ENCODE results near the gene CPLX3. TPM values are rescaled to one million over a fixed set of nuclear protein-coding genes. Genes with fewer than 3 reads are reported as not detected.
"Not testable (repeated sequence)": the region's sequence is repeated elsewhere in the genome, so short reads cannot be mapped to it uniquely, and the experiment has no call there.

Gene CPLX3
- polyA plus RNA-seq, 1 experiment, result not detected

DNA sequence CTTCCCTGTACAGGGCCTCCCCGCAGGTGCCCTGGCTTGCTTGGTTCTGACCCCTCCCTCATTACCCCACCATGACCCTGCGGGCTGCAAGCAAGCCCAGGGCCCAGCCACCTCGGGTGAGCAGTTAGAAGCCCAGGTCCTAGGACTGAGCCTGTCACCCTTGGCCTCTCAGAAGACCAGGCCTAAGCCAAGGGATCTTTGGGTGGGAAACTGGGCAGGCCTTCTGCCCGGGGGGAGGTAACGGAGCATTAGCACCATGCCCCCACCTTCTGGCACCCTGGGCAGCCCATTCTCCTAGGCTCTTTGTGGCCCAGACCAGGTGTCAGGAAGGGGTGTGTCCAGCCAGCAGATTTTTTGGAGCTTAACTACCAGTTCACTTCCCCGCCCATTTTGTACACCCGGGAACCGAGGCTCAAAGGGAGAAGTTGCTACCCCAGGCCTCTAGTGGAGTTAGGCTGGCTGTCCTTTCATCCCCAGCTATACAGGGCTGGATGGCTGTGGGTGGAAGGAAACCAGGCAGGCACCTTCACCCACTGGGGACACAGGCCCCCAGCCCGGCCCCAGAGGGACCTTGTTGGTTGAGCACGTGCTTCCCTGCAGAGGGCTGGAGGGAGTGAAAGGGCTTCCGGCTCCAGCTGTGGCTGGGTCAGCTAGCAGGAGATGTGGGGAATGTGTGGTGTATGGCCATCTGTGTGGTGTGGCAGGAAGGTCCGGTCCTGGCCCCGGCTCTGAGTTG, 43.2 kb upstream of the CPLX3 start:
- H3K4me3 ChIP-seq (ENCODE audit: low read depth, low read length), result peak overlapping the region; percentile 90
- H3K27me3 ChIP-seq (ENCODE audit: control insufficient read depth, insufficient read depth, low read length), result no peaks in the 10 kb centered on the region
- H3K9me3 ChIP-seq (ENCODE audit: control insufficient read depth, insufficient read depth, low read length), result no peaks in the 10 kb centered on the region
- H3K27ac ChIP-seq (ENCODE audit: low read depth, low read length), result no peak overlapping the region
- TF ChIP-seq, protein P1, sequence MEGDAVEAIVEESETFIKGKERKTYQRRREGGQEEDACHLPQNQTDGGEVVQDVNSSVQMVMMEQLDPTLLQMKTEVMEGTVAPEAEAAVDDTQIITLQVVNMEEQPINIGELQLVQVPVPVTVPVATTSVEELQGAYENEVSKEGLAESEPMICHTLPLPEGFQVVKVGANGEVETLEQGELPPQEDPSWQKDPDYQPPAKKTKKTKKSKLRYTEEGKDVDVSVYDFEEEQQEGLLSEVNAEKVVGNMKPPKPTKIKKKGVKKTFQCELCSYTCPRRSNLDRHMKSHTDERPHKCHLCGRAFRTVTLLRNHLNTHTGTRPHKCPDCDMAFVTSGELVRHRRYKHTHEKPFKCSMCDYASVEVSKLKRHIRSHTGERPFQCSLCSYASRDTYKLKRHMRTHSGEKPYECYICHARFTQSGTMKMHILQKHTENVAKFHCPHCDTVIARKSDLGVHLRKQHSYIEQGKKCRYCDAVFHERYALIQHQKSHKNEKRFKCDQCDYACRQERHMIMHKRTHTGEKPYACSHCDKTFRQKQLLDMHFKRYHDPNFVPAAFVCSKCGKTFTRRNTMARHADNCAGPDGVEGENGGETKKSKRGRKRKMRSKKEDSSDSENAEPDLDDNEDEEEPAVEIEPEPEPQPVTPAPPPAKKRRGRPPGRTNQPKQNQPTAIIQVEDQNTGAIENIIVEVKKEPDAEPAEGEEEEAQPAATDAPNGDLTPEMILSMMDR (IDR thresholded peaks at IDR 0.05; ENCODE audit: low read depth, low read length), result no peak
- CTCF ChIA-PET, result interaction anchor here (1.8 to 2.9 kb wide), 4 partner anchors 11 to 148 kb away, joined by 5 to 11 read pairs (median 9); no protein-coding TSS in a partner anchor
- no peak for DNase-seq (ENCODE audit: low read depth, low spot score)
- POLR2A ChIA-PET, result interaction anchor here (0.5 to 1.4 kb wide), 2 partner anchors 11 to 17 kb away, joined by 3 read pairs; no protein-coding TSS in a partner anchor

DNA sequence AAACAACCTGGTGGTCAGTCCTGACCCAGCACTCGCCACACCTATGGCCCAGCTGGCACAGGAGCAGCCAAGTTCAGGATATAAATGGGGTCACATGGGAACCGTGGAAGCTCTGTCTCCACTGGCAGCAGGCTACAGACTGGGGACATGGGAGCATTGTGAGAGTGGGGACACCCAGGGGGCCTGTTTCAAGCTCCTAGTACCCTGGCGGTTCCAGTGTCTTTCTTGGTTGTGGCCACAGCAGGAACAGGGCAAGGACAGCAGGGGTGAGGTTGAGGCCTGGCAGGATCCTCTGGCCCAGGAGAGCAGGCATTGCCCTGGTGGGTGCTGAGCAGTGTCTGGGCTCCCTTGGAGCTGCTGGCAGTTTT, 42.6 kb upstream of the CPLX3 start:
- H3K27ac ChIP-seq (ENCODE audit: low read depth, low read length), result no peak overlapping the region
- TF ChIP-seq, protein P1 (IDR thresholded peaks at IDR 0.05; ENCODE audit: low read depth, low read length), result no peak
- ChIA-PET CTCF (interaction anchor here (1.0 to 2.9 kb wide), 5 partner anchors 12 to 149 kb away, joined by 4 to 11 read pairs (median 8); no protein-coding TSS in a partner anchor), POLR2A (interaction anchor here (0.5 to 1.4 kb wide), 2 partner anchors 10 to 17 kb away, joined by 3 read pairs; no protein-coding TSS in a partner anchor)
- no peak for DNase-seq (ENCODE audit: low read depth, low spot score)
- H3K27me3 ChIP-seq (ENCODE audit: control insufficient read depth, insufficient read depth, low read length), result no peaks in the 10 kb centered on the region
- no peaks in the 10 kb centered on the region for H3K9me3 ChIP-seq (ENCODE audit: control insufficient read depth, insufficient read depth, low read length)
- H3K4me3 ChIP-seq (ENCODE audit: low read depth, low read length), result peak overlapping the region; percentile 90

DNA sequence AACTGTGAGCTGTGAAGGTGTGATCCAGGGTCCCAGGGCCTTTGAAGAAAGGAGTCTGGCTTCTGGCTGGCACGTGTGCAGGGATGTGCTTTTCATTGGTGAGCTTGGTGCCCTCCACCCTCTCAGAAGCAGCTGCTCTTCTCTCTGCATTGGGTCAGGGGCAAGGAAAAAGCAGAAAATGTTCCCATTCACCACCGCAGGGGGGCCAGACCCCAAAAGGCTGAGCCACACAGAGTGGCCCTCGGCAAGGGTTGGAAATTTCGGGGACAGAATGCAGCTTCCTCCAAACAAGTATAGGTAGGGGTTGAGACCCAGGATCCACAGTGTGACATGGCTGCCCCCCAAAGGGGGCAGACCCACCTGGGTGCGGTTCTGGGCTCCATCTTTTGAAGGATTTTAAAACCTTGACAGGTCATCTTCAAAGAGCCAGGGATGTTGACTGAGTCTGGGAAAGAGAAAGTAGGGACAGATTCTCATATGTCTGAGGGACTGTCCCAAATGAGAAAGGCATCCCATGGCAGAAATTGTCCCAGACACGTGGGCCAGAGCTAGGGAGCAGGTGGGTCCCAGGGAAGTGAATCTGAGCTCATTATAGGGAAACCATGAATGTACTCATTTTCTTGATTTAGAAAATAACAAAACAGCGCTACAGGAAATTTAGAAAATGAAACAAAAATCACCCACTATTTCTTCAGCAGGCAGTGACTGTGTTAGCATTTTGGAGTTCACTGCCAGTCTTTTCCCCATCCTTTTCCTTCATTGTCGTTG, 41.8 kb upstream of the CPLX3 start:
- no peak overlapping the region for H3K4me3 ChIP-seq (ENCODE audit: low read depth, low read length)
- no peaks in the 10 kb centered on the region for H3K9me3 ChIP-seq (ENCODE audit: control insufficient read depth, insufficient read depth, low read length)
- TF ChIP-seq, protein P1 (IDR thresholded peaks at IDR 0.05; ENCODE audit: low read depth, low read length), result no peak
- no peak overlapping the region for H3K27ac ChIP-seq (ENCODE audit: low read depth, low read length)
- DNase-seq (ENCODE audit: low read depth, low spot score), result no peak
- CTCF ChIA-PET, result interaction anchor here (1.0 to 2.9 kb wide), 6 partner anchors 8 to 150 kb away, joined by 4 to 11 read pairs (median 6); no protein-coding TSS in a partner anchor
- H3K27me3 ChIP-seq (ENCODE audit: control insufficient read depth, insufficient read depth, low read length), result no peaks in the 10 kb centered on the region
- POLR2A ChIA-PET, result interaction anchor here (0.6 kb wide), 1 partner anchor 121 kb away, joined by 3 read pairs; no protein-coding TSS in a partner anchor

DNA sequence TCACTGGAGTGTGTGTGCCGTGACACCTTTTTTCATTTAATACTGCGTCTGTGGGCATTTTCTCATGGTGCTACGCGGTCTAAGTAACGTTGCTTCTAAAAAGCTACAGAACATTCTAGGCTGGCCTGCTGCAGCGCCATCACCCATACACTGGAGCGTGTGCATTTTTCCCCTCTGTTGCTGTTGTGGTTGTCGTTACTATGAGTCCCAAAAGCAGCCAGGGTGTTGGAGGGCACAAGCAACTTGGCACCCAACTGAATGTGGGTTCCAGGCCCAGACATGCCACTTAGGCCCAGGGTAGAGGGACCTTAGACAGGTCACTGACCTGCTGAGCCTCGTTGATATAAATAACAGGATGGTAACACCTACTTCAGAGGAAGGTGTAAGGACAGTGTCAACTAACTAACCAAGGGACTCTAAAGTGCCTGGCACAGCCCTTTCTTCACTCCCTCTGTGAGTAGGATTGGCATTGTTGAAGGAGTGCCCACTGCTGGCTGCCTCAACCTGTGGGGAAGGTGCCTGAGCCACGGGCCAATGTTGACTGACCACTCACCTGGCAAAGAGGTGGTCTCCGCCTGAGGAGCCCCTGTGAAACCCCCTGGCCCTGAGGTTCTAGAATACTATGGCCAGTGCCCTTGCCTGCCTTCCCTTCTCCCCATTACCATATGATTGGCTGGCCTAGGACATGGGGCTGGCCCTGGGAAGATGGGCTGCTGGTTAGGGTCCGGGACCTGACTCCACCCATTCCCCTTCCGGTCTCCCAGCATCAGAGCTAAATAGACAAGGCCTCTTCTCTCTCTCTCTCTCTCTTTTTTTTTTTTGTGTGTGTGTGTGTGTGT, 41.0 kb upstream of the CPLX3 start:
- DNase-seq (ENCODE audit: low read depth, low spot score), result no peak
- Histone ChIP-seq H3K27ac (ENCODE audit: low read depth, low read length) (no peak overlapping the region), H3K27me3 (ENCODE audit: control insufficient read depth, insufficient read depth, low read length) (no peaks in the 10 kb centered on the region), H3K9me3 (ENCODE audit: control insufficient read depth, insufficient read depth, low read length) (no peaks in the 10 kb centered on the region), H3K4me3 (ENCODE audit: low read depth, low read length) (no peak overlapping the region)
- CTCF ChIA-PET, result interaction anchor here (0.5 to 2.9 kb wide), 5 partner anchors 8 to 19 kb away, joined by 3 to 11 read pairs (median 4); no protein-coding TSS in a partner anchor
- TF ChIP-seq, protein P1 (IDR thresholded peaks at IDR 0.05; ENCODE audit: low read depth, low read length), result no peak
- POLR2A ChIA-PET, result interaction anchor here (0.6 kb wide), 1 partner anchor 122 kb away, joined by 3 read pairs; no protein-coding TSS in a partner anchor

DNA sequence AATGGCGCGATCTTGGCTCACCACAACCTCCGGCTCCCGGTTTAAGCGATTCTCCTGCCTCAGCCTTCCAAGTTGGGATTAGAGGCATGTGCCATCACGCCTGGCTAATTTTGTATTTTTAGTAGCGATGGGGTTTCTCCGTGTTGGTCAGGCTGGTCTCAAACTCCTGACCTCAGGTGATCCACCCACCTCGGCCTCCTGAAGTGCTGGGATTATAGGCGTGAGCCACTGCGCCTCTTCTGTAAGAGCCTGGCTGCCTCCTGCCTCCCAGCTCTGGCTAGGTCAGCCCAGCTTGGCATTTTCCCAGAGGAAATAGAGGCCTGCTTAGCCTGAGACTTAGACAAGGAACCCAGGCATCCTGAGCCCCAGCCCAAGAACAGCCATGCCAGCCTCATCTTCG, 40.3 kb upstream of the CPLX3 start:
- H3K9me3 ChIP-seq (ENCODE audit: control insufficient read depth, insufficient read depth, low read length); H3K27me3 ChIP-seq (ENCODE audit: control insufficient read depth, insufficient read depth, low read length); POLR2A ChIA-PET; DNase-seq (ENCODE audit: low read depth, low spot score); H3K4me3 ChIP-seq (ENCODE audit: low read depth, low read length); H3K27ac ChIP-seq (ENCODE audit: low read depth, low read length): not testable (repeated sequence)
- CTCF ChIA-PET, result interaction anchor here (0.5 to 2.7 kb wide), 3 partner anchors 15 to 20 kb away, joined by 3 to 16 read pairs (median 4); no protein-coding TSS in a partner anchor

All from AG04450 (cell line).